ENCODE data around the gene MTCH1. TPM values are rescaled to one million over a fixed set of nuclear protein-coding genes. Genes with fewer than 3 reads are reported as not detected.

The MTCH1 gene
- total RNA-seq, 4 donors from 2014 or later = 85.6 to 127 (median 116) TPM

- DNase-seq (no peak), ATAC-seq (no peak)
- TF ChIP-seq CTCF (IDR thresholded peaks at IDR 0.05 in 4 of 5, conservative IDR thresholded peaks at IDR 0.05 in 1 of 5) (no peak), POLR2A (IDR thresholded peaks at IDR 0.05) (no peak)
- H3K27me3 ChIP-seq = no peaks in the 10 kb centered on the region
- peak overlapping the region; percentile 92 to 99 (median 96) for H3K27ac ChIP-seq
- peaks cover 39 to 43% of the 10 kb centered on the region in 2 donors for H3K4me1 ChIP-seq
- H3K9me3 ChIP-seq = no peaks in the 10 kb centered on the region
- intact Hi-C loops (cut with DNase I; ENCODE audit: low total_unique reads) (loop anchor here (5.0 to 10.0 kb wide), 3 partner anchors 147 to 543 kb away; partner anchors contain the start of genes KCTD20, PXT1 and SRSF3), in situ Hi-C loops (cut with MboI; ENCODE audit: low sequenced_read_pairs in 4 of 4) (loop anchor here in 1 of 4 donors (10.0 kb wide), 1 partner anchor 101 kb away; the partner anchor contains the start of gene C6orf89)
- peak overlapping the region; percentile 96 to 99 (median 98) for H3K4me3 ChIP-seq
- no peaks in the 10 kb centered on the region for H3K36me3 ChIP-seq
Observed at GRCh38 chr6:36985417-36985807, 584 bp downstream of the MTCH1 start.

GRCh38 chr6:36984581-36985416 is 1.2 kb downstream of the MTCH1 start:
- peak in 1 of 2 donors; percentile 26 for DNase-seq
- intact Hi-C loops (cut with DNase I; ENCODE audit: low total_unique reads) = loop anchor here (5.0 to 10.0 kb wide), 3 partner anchors 148 to 542 kb away; partner anchors contain the start of genes KCTD20, PXT1 and SRSF3
- H3K4me1 ChIP-seq = peaks cover 45 to 49% of the 10 kb centered on the region in 2 donors
- ATAC-seq = no peak
- no peaks in the 10 kb centered on the region for H3K9me3 ChIP-seq
- TF ChIP-seq POLR2A (IDR thresholded peaks at IDR 0.05) (no peak), CTCF (IDR thresholded peaks at IDR 0.05 in 4 of 5, conservative IDR thresholded peaks at IDR 0.05 in 1 of 5) (no peak)
- H3K36me3 ChIP-seq = no peaks in the 10 kb centered on the region
- in situ Hi-C loops (cut with MboI; ENCODE audit: low sequenced_read_pairs in 4 of 4) = loop anchor here in 1 of 4 donors (10.0 kb wide), 1 partner anchor 100 kb away; the partner anchor contains the start of gene C6orf89
- H3K27ac ChIP-seq = peak overlapping the region; percentile 92 to 99 (median 96)
- no peaks in the 10 kb centered on the region for H3K27me3 ChIP-seq
- H3K4me3 ChIP-seq = peak overlapping the region; percentile 96 to 99 (median 98)

GRCh38 chr6:36983538-36983937 is 2.5 kb downstream of the MTCH1 start:
- Histone ChIP-seq H3K27ac (peak overlapping the region in 2 of 4 donors; percentile 14 to 92), H3K27me3 (no peaks in the 10 kb centered on the region), H3K9me3 (no peaks in the 10 kb centered on the region), H3K36me3 (peaks cover 0 to under 1% of the 10 kb centered on the region in 2 donors), H3K4me1 (peaks cover 54 to 62% of the 10 kb centered on the region in 2 donors), H3K4me3 (no peak overlapping the region)
- DNase-seq (no peak), ATAC-seq (no peak)
- in situ Hi-C loops (cut with MboI; ENCODE audit: low sequenced_read_pairs in 4 of 4) = loop anchor here in 1 of 4 donors (10.0 kb wide), 1 partner anchor 99 kb away; the partner anchor contains the start of gene C6orf89
- no peak for TF ChIP-seq POLR2A (IDR thresholded peaks at IDR 0.05)
- no peak for TF ChIP-seq CTCF (IDR thresholded peaks at IDR 0.05 in 4 of 5, conservative IDR thresholded peaks at IDR 0.05 in 1 of 5)
- intact Hi-C loops (cut with DNase I; ENCODE audit: low total_unique reads) = loop anchor here (10.0 kb wide), 1 partner anchor 389 kb away; the partner anchor contains the start of gene SRSF3

GRCh38 chr6:36980876-36981619 is 4.9 kb downstream of the MTCH1 start:
- no peaks in the 10 kb centered on the region for H3K9me3 ChIP-seq
- in situ Hi-C loops (cut with MboI; ENCODE audit: low sequenced_read_pairs in 4 of 4) (loop anchor here in 1 of 4 donors (10.0 kb wide), 1 partner anchor 96 kb away; the partner anchor contains the start of gene C6orf89), intact Hi-C loops (cut with DNase I; ENCODE audit: low total_unique reads) (loop anchor here (2.0 to 10.0 kb wide), 2 partner anchors 52 to 386 kb away; partner anchors contain the start of gene SRSF3)
- H3K27me3 ChIP-seq = no peaks in the 10 kb centered on the region
- H3K27ac ChIP-seq = peak overlapping the region; percentile 44 to 70 (median 62)
- H3K4me1 ChIP-seq = peaks cover 47 to 52% of the 10 kb centered on the region in 2 donors
- no peak for ATAC-seq
- no peak for DNase-seq
- peak in 1 of 5 experiments; percentile 20 for TF ChIP-seq CTCF (IDR thresholded peaks at IDR 0.05 in 4 of 5, conservative IDR thresholded peaks at IDR 0.05 in 1 of 5)
- no peak for TF ChIP-seq POLR2A (IDR thresholded peaks at IDR 0.05)
- H3K36me3 ChIP-seq = peaks cover 0 to 25% of the 10 kb centered on the region in 2 donors
- no peak overlapping the region for H3K4me3 ChIP-seq

Measured in gastrocnemius medialis (tissue), 4 donors.